AML-193 (cell line): ENCODE measurements around the gene EPHB2.
"Not testable (repeated sequence)": the region's sequence is repeated elsewhere in the genome, so short reads cannot be mapped to it uniquely, and the experiment has no call there.

ENCODE experiments used
- DNase-seq, 2 experiments: peaks; one replicate each; lab custom pipeline; 2025; lab: John Stamatoyannopoulos, UW

The EPHB2 gene

GRCh38 chr1:22710701-22711049, at the start of gene EPHB2:
Gene EPHB2 (plus strand): TSS chr1:22710839. CDS start chr1:22710983, 144 bp downstream.
- DNase-seq: no peak

GRCh38 chr1:22661880-22662279, 48.8 kb upstream of the EPHB2 start:
- no peak for DNase-seq

GRCh38 chr1:22662318-22662717, 48.3 kb upstream of the EPHB2 start:
- DNase-seq: no peak

GRCh38 chr1:22662986-22663408, 47.6 kb upstream of the EPHB2 start:
- DNase-seq: no peak

- no peak for DNase-seq
Measured at GRCh38 chr1:22665752-22666151, 44.9 kb upstream of the EPHB2 start.

GRCh38 chr1:22666412-22666811, 44.2 kb upstream of the EPHB2 start:
- no peak for DNase-seq

GRCh38 chr1:22668840-22669239, 41.8 kb upstream of the EPHB2 start:
- not testable (repeated sequence) for DNase-seq

- DNase-seq: no peak
Measured at GRCh38 chr1:22670352-22670975, 40.2 kb upstream of the EPHB2 start.

- DNase-seq: no peak
Measured at GRCh38 chr1:22671999-22672398, 38.6 kb upstream of the EPHB2 start.

- peak; percentile 3 to 4 for DNase-seq
Measured at GRCh38 chr1:22673486-22674409, 36.9 kb upstream of the EPHB2 start.

GRCh38 chr1:22674410-22674749, 36.3 kb upstream of the EPHB2 start:
- no peak for DNase-seq

GRCh38 chr1:22676151-22676550, 34.5 kb upstream of the EPHB2 start:
- DNase-seq: not testable (repeated sequence)

- no peak for DNase-seq
Measured at GRCh38 chr1:22676916-22677583, 33.6 kb upstream of the EPHB2 start.

- DNase-seq: no peak
Measured at GRCh38 chr1:22677931-22678896, 32.4 kb upstream of the EPHB2 start.

- no peak for DNase-seq
Measured at GRCh38 chr1:22680726-22681125, 29.9 kb upstream of the EPHB2 start.

GRCh38 chr1:22681556-22682276, 28.9 kb upstream of the EPHB2 start:
- no peak for DNase-seq

GRCh38 chr1:22683547-22683946, 27.1 kb upstream of the EPHB2 start:
- no peak for DNase-seq

- DNase-seq: no peak
Measured at GRCh38 chr1:22685591-22686059, 25.0 kb upstream of the EPHB2 start.

GRCh38 chr1:22687191-22687590, 23.4 kb upstream of the EPHB2 start:
- no peak for DNase-seq

- DNase-seq: no peak
Measured at GRCh38 chr1:22688466-22688865, 22.2 kb upstream of the EPHB2 start.

GRCh38 chr1:22689505-22689904, 21.1 kb upstream of the EPHB2 start:
- DNase-seq: no peak
